NCI-H1092 (cell line): ENCODE data around the gene LRRC7.
"Not testable (repeated sequence)": the region's sequence is repeated elsewhere in the genome, so short reads cannot be mapped to it uniquely, and the experiment has no call there.

Source experiments
- DNase-seq: peaks from one replicate; lab custom pipeline; 2025; lab: John Stamatoyannopoulos, UW

Gene LRRC7

DNA sequence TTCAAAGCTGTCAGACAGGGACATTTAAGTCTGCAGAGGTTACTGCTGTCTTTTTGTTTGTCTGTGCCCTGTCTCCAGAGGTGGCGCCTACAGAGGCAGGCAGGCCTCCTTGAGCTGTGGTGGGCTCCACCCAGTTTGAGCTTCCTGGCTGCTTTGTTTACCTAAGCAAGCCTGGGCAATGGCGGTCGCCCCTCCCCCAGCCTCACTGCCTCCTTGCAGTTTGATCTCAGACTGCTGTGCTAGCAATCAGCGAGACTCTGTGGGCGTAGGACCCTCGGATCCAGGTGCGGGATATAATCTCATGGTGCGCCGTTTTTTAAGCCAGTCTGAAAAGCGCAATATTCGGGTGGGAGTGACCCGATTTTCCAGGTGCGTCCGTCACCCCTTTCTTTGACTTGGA is 320.3 kb downstream of the LRRC7 start:
- DNase-seq: not testable (repeated sequence)

DNA sequence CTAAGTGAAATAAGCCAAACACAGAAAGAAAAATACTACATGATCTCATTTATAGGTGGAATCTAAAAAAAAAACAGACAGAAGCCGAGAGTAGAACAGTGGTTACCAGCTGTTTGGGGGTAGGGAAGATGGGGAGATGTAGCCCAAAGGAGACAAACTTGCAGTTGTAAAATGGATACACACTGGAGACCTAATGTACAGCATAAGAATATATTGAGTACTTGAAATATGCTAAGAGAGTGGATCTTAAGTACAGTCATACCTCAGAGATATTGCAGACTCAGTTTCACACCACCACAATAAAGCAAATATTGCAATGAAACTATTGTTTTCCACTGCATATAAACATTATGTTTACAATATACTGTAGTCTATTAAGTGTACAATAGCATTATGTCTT is 320.9 kb downstream of the LRRC7 start:
- DNase-seq: no peak

DNA sequence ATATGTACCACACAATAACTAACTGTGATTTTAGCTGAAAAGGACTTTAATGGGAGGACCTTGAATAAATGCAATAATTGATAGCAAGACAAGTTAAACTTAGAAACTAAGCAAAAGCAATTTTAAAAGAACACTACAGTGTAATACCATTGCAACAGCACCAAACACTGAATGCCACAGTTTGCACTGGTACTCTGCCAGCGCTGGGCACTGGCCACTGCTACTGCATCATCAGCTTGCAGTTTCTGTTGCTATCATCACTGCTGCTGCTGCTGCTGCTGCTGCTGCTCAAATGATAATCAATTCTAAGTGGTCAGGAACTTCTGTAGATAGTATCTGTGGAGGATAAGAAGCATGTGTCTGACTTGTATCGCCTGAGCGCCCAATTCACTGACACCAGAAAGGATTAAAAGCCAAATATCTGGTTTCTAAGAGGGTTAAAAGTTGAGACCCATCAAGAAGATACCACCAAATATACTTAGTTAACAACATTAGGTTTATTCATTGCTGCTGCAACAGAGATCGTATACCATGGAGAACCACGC is 330.8 kb downstream of the LRRC7 start:
- no peak for DNase-seq

DNA sequence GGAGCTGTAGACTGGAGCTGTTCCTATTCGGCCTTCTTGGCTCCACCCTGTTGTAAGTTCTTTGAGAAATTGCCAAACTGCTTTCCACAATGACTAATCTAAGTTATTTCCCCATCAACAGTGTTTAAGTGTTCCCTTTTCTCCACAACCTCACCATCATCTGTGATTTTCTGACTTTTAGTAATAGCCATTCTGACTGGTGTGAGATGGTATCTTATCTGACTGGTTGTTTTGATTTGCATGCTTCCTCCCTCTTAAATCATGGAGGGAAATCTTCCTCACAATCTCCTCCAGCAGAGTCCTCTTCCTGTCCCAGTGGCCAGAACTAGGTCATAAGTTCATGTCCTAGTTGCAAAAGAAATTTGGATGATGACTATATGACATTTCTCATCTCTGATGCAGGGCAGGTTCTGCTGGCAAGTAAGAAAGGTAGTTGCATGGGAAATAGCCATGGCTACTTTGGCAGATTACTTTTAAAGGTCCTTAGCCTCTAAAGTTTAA is 343.6 kb downstream of the LRRC7 start:
- DNase-seq: no peak

DNA sequence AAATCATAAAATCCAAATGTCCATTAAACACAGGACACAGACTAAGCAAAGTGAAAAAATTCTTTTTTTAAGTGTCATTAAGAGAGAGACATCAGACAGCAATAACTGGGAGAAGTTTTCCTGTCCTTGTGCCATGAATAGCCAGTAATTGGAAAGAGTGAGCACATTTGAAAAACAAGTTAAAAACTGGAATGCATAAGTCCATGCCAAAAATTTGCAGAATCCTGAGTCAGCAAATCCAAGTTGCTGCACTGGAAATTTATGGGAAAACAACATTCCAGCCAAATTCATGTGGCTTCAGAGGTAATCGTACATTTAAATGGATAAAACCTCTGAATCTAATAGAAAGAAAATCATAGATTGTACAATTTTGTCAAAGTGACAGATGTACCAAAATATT is 346.3 kb downstream of the LRRC7 start:
- no peak for DNase-seq

GRCh38 chr1:69914976-69915765 is 347.4 kb downstream of the LRRC7 start:
- DNase-seq: no peak

- DNase-seq: no peak
Observed at GRCh38 chr1:69919129-69919921, 351.6 kb downstream of the LRRC7 start.

DNA sequence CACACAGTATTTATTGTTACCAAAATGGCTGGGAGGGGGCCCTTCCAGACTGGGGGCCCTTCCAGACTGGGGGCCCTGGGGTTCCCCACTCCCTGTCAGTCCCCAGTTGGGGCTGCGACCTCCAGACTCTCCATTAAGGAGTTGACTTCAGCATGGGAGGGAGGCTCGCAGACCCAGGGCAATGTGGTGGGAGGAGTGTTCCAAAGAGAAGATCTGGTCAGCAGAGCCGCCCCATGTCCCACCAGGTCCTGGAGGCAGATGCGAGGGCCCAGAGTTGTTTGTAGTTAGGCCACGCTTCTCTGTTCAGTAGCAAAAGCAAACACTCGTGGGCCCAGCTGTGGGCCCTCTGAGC is 352.2 kb downstream of the LRRC7 start:
- no peak for DNase-seq

- DNase-seq: no peak
Observed at GRCh38 chr1:69920426-69920825, 352.7 kb downstream of the LRRC7 start.

DNA sequence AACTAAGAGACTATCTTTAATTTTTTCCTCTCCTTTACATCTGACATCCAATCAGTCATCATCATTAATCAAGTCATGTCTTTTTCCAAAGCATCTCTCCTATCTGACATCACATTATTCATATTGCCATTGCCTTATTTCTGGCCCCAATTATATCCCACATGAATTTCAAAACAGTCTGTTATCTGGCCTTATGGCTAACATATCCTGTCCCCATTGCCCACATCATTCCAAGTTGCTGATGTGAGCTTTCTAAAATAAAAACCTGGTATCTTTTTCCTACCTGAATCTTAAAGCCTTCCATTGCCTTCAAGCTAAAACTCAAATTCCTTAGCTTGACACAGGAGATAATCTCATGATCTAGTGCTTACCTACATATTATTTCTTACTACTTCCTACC is 353.8 kb downstream of the LRRC7 start:
- DNase-seq: no peak

- not testable (repeated sequence) for DNase-seq
Observed at GRCh38 chr1:69928234-69928633, 360.5 kb downstream of the LRRC7 start.

DNA sequence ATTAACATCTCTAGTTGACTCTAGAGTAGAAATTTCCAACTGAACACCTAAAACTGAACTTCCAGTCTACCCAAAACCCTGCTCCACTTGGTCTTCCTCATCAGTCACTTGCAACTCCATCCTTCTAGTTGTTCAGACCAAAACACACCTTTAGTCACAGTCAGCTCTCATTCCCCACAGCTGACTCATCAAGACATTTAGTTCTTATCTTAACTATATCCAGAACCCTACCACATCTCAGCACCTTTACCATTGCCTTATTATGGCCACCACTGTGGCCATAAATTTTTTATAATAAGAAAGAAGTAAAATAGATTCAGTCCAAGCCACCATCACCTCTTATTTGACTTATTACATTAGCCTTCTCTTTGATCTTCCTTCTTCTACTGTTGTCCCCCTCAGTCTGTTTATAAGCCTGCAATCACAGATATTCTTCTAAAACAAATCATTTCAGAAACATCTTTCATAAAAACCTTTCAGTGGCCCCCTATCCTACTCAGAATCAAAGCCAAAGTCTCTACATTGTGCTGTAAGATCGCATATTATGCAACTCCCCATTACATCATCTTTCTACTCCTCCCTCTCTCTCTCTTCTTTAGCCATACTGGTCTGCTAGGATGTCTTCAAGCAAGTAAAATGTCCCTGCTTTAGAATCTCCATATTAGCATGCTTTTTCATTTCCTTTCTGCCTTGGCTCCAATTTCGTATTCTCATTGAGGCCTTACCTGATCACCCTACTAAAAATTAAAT is 361.8 kb downstream of the LRRC7 start:
- DNase-seq: no peak

DNA sequence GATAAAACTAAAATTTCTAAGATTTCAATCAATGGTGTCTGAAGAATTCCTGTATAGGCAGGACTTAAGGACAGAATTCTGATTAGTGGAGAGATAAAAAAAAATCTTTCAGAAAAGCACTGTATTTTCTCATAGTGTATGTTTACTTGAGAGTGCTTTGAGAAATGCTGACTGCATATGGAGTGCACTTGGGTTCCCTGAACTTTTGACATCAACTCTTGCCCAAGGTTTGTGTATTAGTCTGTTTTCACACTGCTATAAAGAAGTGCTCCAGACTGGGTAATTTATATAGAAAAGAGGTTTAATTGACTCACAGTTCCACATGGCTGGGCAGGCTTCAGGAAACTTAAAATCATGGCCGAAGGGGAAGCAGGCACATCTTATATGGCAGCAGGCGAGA is 362.7 kb downstream of the LRRC7 start:
- no peak for DNase-seq

DNA sequence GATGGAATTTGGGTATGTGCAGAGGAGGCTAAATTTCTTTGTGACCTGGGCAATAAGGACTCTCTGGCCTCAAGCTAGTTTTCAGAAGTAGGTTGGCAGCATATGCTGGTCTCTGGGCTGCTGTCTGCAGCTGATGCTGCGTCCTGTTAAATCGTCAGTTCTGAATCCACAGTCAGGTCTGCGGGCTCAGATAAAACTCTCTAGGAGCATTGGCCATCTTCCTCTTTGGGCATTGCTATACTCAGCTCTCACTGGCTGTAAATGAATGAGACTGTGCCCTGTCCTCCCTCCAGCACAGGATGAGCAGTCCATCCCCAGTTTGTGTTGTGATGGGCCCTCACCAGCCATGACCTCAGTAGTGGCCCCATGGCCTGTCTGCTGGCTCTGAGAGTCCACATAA is 365.0 kb downstream of the LRRC7 start:
- DNase-seq: no peak

DNA sequence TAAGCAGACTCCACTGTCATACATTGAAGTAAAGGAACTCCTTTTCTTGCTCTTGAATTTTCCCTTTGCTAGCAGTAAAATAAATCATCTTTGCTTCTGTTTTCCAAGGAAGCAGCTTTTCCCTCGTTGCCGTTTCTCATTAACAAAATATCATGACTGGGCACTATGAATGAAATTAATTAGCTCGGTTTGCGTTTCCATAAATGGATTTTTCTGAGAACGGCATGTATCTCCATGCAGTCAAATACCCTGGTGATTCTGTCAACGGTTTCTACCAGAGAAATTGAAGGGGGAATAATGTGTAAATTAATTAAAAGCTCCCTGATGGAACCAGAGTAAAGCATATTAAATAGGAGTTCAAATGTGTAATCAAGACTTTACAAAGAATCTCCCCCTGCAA is 372.5 kb downstream of the LRRC7 start:
- DNase-seq: no peak

DNA sequence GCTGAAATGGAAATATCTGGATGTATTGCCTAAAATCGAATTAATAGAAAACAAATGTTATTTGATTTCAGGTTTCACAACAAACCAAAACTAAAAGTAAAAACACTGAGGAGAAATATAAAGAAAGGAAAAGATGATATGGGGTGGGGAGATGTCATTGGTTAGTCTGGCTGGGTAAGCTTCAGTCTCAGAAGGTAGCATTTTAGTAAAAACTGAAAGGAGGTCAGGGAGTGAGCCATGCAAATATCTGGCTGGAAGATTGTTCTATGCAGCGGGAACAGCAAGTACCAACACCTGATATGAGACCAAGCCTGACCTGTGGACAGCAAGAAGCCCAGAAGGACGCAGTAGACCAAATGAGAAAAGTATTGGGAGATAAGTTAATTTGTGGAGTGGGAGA is 373.1 kb downstream of the LRRC7 start:
- DNase-seq: no peak

- DNase-seq: no peak
Observed at GRCh38 chr1:69943030-69943429, 375.3 kb downstream of the LRRC7 start.

- no peak for DNase-seq
Observed at GRCh38 chr1:69946935-69947334, 379.2 kb downstream of the LRRC7 start.

GRCh38 chr1:69947837-69948236 is 380.1 kb downstream of the LRRC7 start:
- no peak for DNase-seq

- no peak for DNase-seq
Observed at GRCh38 chr1:69952676-69953075, 385.0 kb downstream of the LRRC7 start.

DNA sequence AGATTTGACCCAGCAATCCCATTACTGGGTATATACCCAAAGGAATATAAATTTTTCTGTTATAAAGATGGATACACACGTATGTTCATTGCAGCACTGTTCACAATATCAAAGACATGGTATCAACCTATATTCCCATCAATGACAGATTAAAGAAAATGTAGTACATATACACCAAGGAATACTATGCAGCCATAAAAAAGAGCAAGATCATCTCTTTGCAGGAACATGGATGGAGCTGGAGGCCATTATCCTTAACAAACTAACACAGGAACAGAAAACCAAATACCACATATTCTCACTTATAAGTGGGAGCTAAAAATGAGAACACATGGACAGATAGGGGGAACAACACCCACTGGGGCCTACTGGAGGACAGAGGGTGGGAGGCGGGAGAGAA is 394.7 kb downstream of the LRRC7 start:
- DNase-seq: not testable (repeated sequence)

- no peak for DNase-seq
Observed at GRCh38 chr1:69967245-69967766, 399.6 kb downstream of the LRRC7 start.
